NCI-H1694 treated with DMSO at 0.1 percent for 48 hours (cell line): ENCODE data around the gene ASIC4.

ENCODE experiments used
- DNase-seq: peaks from one replicate; lab custom pipeline; 2025; lab: John Stamatoyannopoulos, UW

The ASIC4 gene

GRCh38 chr2:219567791-219568361 is 53.6 kb downstream of the ASIC4 start:
- DNase-seq: no peak

- DNase-seq: no peak
Observed at GRCh38 chr2:219569041-219569440, 54.8 kb downstream of the ASIC4 start.

GRCh38 chr2:219569635-219570034 is 55.4 kb downstream of the ASIC4 start:
- no peak for DNase-seq

- DNase-seq: no peak
Observed at GRCh38 chr2:219570194-219570923, 56.1 kb downstream of the ASIC4 start.

- DNase-seq: no peak
Observed at GRCh38 chr2:219570924-219571310, 56.6 kb downstream of the ASIC4 start.

GRCh38 chr2:219571311-219572236 is 57.3 kb downstream of the ASIC4 start, which contains the start of gene OBSL1:
Gene OBSL1, minus strand, starts transcription at chr2:219571539. Its CDS starts 307 bp downstream, at chr2:219571232.
- peak; percentile 55 for DNase-seq

- no peak for DNase-seq
Observed at GRCh38 chr2:219572237-219573001, 58.1 kb downstream of the ASIC4 start, which contains the start of gene INHA. Gene INHA, plus strand, starts transcription at chr2:219572310. Its CDS starts 65 bp downstream, at chr2:219572375.

- peak; percentile 100 for DNase-seq
Observed at GRCh38 chr2:219573166-219573565, 58.9 kb downstream of the ASIC4 start.

GRCh38 chr2:219574484-219575311 is 60.4 kb downstream of the ASIC4 start:
- no peak for DNase-seq

GRCh38 chr2:219575566-219576504 is 61.6 kb downstream of the ASIC4 start:
- no peak for DNase-seq

GRCh38 chr2:219576505-219577388 is 62.5 kb downstream of the ASIC4 start:
- DNase-seq: peak; percentile 36

GRCh38 chr2:219578811-219579613 is 64.7 kb downstream of the ASIC4 start:
- DNase-seq: no peak

- no peak for DNase-seq
Observed at GRCh38 chr2:219581346-219581745, 67.1 kb downstream of the ASIC4 start.
